B cell (primary cell): ENCODE data around the gene TMEM82. TPM values are rescaled to one million over a fixed set of nuclear protein-coding genes. Genes with fewer than 3 reads are reported as not detected.

Experiments
- ATAC-seq: fragments of 200-7000 bp; cut with Tn5 transposase; one replicate; pipeline ENCODE4 v1.10.0; 2021; ENCODE audit warnings: low read depth, mild to moderate bottlenecking, moderate number of reproducible peaks, moderate library complexity
- CTCF ChIA-PET: fragments of 350-600 bp; sonication (Branson Sonifier 250); formaldehyde crosslinking; loops from one replicate; lab custom pipeline; 2021; ENCODE audit warnings: antibody characterized with exemption, inconsistent platforms; lab: Charles Lee
- POLR2A ChIA-PET: fragments of 350-600 bp; sonication (Branson Sonifier 250); formaldehyde crosslinking; loops from one replicate; lab custom pipeline; 2021; ENCODE audit warnings: antibody characterized with exemption; lab: Charles Lee
- DNase-seq: peaks from one replicate; pipeline ENCODE4 v3.0.0; 2013
- H2AFZ ChIP-seq: 2 replicates; pipeline ENCODE4 v1.6.1; 2012; ENCODE audit warnings: mild to moderate bottlenecking, low read depth, low read length; ENCODE audit not compliant: insufficient read depth, poor library complexity, severe bottlenecking
- H3K27ac ChIP-seq, 2 donors: 1 replicate in 1 of 2; 2 replicates in 1 of 2; pipeline ENCODE4 v1.5.1; 2012 to 2013; ENCODE audit warnings: low read length in 2 of 2, mild to moderate bottlenecking in 2 of 2, moderate library complexity in 1 of 2
- H3K27me3 ChIP-seq, 4 experiments: fragments of 200-600 bp in 1 of 4; sonication (generic) in 1 of 4; replicated peaks in 1 of 4; 1 replicate in 2 of 4; 2 replicates in 2 of 4; pipeline versions ENCODE4 v1.6.1 to v1.7.0; 2013 to 2016; ENCODE audit warnings: low read length in 3 of 4, mild to moderate bottlenecking in 2 of 4, mixed read lengths in 1 of 4, moderate library complexity in 1 of 4; ENCODE audit not compliant: insufficient read depth in 4 of 4, control insufficient read depth in 3 of 4; ENCODE audit errors: control extremely low read depth in 1 of 4
- H3K36me3 ChIP-seq, 2 experiments: replicated peaks in 1 of 2; 1 replicate in 1 of 2; 2 replicates in 1 of 2; pipeline versions ENCODE4 v1.6.1 to v1.7.1; 2013; ENCODE audit warnings: low read length in 1 of 2; ENCODE audit not compliant: insufficient read depth in 2 of 2, control insufficient read depth in 1 of 2; ENCODE audit errors: control extremely low read depth in 1 of 2, extremely low read depth in 1 of 2
- H3K4me1 ChIP-seq, 2 donors: fragments of 200-600 bp in 1 of 2; sonication (generic) in 1 of 2; 1 replicate in 1 of 2; 2 replicates in 1 of 2; pipeline versions ENCODE4 v1.5.1 to v1.6.1; 2013 to 2017; ENCODE audit warnings: low read length in 2 of 2; ENCODE audit not compliant: control insufficient read depth in 2 of 2, insufficient read depth in 2 of 2
- H3K4me2 ChIP-seq: replicated peaks from 2 replicates; pipeline ENCODE3; 2012; ENCODE audit warnings: mild to moderate bottlenecking, low read depth, low read length; ENCODE audit not compliant: poor library complexity, severe bottlenecking
- H3K4me3 ChIP-seq, 5 experiments: fragments of 200-600 bp in 1 of 5; sonication (generic) in 1 of 5; 1 replicate in 3 of 5; 2 replicates in 2 of 5; pipeline versions ENCODE4 v1.5.1 to v1.7.0; 2011 to 2016; ENCODE audit warnings: low read length in 4 of 5, mild to moderate bottlenecking in 4 of 5, low read depth in 2 of 5, control low read depth in 1 of 5, moderate library complexity in 1 of 5; ENCODE audit not compliant: insufficient read depth in 1 of 5; ENCODE audit errors: control extremely low read depth in 1 of 5, extremely low read depth in 1 of 5
- H3K79me2 ChIP-seq: fragments of 200-600 bp; sonication (generic); one replicate; pipeline ENCODE4 v1.6.0; 2016; ENCODE audit warnings: low read length; ENCODE audit not compliant: control insufficient read depth, insufficient read depth
- H3K9ac ChIP-seq: fragments of 200-600 bp; sonication (generic); 2 replicates; pipeline ENCODE4 v1.6.1; 2017; ENCODE audit warnings: mild to moderate bottlenecking, low read length, moderate library complexity
- H3K9me3 ChIP-seq, 3 donors: one replicate each; pipeline versions ENCODE4 v1.6.1 to v1.7.1; 2013; ENCODE audit warnings: low read length in 2 of 3; ENCODE audit not compliant: control insufficient read depth in 2 of 3, insufficient read depth in 1 of 3; ENCODE audit errors: control extremely low read depth in 1 of 3
- H4K20me1 ChIP-seq: 2 replicates; pipeline ENCODE4 v1.6.0; 2012; ENCODE audit warnings: mild to moderate bottlenecking, low read length; ENCODE audit not compliant: insufficient read depth, control insufficient read depth, poor library complexity, severe bottlenecking
- H3K27ac Mint-ChIP-seq: one replicate; pipeline ENCODE4 v1.8.0; 2021; ENCODE audit warnings: mixed read lengths
- H3K27me3 Mint-ChIP-seq: one replicate; pipeline ENCODE4 v1.8.0; 2021; ENCODE audit warnings: mixed read lengths
- H3K4me1 Mint-ChIP-seq: one replicate; pipeline ENCODE4 v1.8.0; 2021; ENCODE audit warnings: mixed read lengths
- H3K4me3 Mint-ChIP-seq: one replicate; pipeline ENCODE4 v1.8.0; 2021; ENCODE audit warnings: mixed read lengths
- H3K9me3 Mint-ChIP-seq: one replicate; pipeline ENCODE4 v1.8.0; 2022; ENCODE audit warnings: mixed read lengths; ENCODE audit not compliant: insufficient read depth
- EZH2 ChIP-seq: IDR thresholded peaks from 2 replicates; pipeline ENCODE4 v1.6.1; 2012; ENCODE audit warnings: borderline replicate concordance, low read depth, mild to moderate bottlenecking, moderate library complexity, low read length; ENCODE audit not compliant: insufficient read depth, poor library complexity, severe bottlenecking
- WGBS: methylation state at CpG from one replicate; pipeline ENCODE4 v1.1.5; 2013; ENCODE audit warnings: missing lambda C conversion rate; ENCODE audit not compliant: insufficient coverage; 5-methylcytosine and 5-hydroxymethylcytosine counted together
- intact Hi-C: fragments of 100-400 bp; cut with micrococcal nuclease; formaldehyde crosslinking; loops from one replicate; pipeline ENCODE4 v1.10.0; 2022
- polyA plus RNA-seq: library from polyadenylated mRNA; depleted of rRNA; stranded (reverse); fragments of >200 nt; gene quantifications from 2 replicates; pipeline ENCODE4 v1.2.3, GENCODE V29; 2012
- total RNA-seq, 2 donors: library from RNA; stranded (reverse); fragments of 120-200 nt in 1 of 2; gene quantifications; 1 replicate in 1 of 2; 2 replicates in 1 of 2; pipeline versions ENCODE4 v1.2.3 to v1.2.4, GENCODE V29; 2013 to 2022
- TF ChIP-seq, protein P1 (sequence below): fragments of 200-600 bp; IDR thresholded peaks from one replicate; pipeline ENCODE4 v1.8.0; 2022; ENCODE audit warnings: antibody characterized with exemption, mild to moderate bottlenecking

Gene TMEM82
- total and polyA plus RNA-seq, 2 donors (not counting 1 experiment from before 2014, with no cell fraction given): not detected

DNA sequence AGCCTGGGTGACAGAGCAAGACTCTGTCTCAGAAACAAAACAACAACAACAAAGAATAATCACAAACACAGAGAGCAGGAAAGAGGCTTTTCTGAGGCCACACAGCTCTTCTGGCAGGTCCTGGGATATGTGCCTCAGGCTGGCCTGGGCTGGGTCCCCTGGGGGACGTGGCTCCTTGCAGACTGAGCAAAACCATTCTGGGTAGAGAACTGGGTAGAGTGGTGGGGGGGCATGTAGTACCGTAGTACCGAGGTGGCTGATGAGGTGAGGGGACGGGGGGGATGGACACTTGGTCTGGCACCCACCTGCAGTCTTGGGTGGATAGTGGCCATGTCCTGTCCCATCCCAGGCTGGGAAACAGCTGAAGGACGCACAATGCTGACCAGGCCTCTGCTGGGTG is 6.0 kb downstream of the TMEM82 start:
- TF ChIP-seq, protein P1, sequence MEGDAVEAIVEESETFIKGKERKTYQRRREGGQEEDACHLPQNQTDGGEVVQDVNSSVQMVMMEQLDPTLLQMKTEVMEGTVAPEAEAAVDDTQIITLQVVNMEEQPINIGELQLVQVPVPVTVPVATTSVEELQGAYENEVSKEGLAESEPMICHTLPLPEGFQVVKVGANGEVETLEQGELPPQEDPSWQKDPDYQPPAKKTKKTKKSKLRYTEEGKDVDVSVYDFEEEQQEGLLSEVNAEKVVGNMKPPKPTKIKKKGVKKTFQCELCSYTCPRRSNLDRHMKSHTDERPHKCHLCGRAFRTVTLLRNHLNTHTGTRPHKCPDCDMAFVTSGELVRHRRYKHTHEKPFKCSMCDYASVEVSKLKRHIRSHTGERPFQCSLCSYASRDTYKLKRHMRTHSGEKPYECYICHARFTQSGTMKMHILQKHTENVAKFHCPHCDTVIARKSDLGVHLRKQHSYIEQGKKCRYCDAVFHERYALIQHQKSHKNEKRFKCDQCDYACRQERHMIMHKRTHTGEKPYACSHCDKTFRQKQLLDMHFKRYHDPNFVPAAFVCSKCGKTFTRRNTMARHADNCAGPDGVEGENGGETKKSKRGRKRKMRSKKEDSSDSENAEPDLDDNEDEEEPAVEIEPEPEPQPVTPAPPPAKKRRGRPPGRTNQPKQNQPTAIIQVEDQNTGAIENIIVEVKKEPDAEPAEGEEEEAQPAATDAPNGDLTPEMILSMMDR: no peak
- intact Hi-C loops: no loop called here
- Histone ChIP-seq H3K79me2 (no peaks in the 10 kb centered on the region), H3K4me3 (no peak overlapping the region), H4K20me1 (no peaks in the 10 kb centered on the region), H3K36me3 (no peaks in the 10 kb centered on the region), H3K4me2 (no peak overlapping the region), H3K27me3 (no peaks in the 10 kb centered on the region), H2AFZ (no peak overlapping the region), H3K4me1 (no peaks in the 10 kb centered on the region), H3K9me3 (no peaks in the 10 kb centered on the region), H3K27ac (no peak overlapping the region), H3K9ac (no peak overlapping the region)
- ATAC-seq: no peak
- POLR2A ChIA-PET: no interaction called here
- no peak for DNase-seq
- 75% methylated on average over 5 of the region's 5 CpGs for WGBS
- H3K9me3 Mint-ChIP-seq: no peaks in the 10 kb centered on the region
- no peak overlapping the region for H3K27ac Mint-ChIP-seq
- H3K27me3 Mint-ChIP-seq: peaks cover under 1% of the 10 kb centered on the region
- CTCF ChIA-PET: no interaction called here
- H3K4me1 Mint-ChIP-seq: no peaks in the 10 kb centered on the region
- H3K4me3 Mint-ChIP-seq: no peak overlapping the region

DNA sequence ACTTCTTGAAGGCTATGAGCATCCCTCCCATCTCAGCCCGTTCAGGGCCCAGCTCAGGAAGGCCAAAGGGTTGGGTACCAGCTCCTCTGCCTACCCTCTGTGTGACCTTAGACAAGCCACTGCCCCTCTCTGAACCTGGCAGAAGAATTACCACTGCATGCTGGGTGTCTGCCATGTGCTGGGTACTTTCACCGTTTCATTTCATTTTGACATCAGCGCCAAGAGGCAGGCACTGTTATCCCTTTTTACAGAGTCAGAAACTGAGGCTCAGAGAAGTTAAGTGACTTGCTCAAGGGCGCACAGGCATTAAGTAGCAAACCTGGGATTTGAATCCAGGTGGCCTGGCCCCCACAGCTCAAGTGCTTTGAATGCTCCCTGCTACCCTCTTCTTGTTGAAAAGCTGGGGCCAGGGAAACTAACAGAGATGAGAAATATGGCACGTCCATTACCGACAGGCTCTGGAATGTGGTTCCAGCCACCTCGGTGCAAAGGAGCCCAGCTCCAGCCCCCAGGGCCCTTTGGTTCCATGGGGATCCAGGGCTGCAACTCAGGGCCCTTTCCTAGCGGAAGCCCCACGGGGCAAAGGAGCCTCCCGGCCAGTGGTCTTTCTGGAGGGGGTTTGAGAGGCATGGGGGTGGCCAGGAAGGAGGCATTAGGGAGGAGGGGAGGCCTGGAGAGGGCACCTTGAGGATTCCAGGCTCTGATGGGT is 6.5 kb downstream of the TMEM82 start:
- DNase-seq (no peak), ATAC-seq (no peak)
- no peaks in the 10 kb centered on the region for H4K20me1 ChIP-seq
- peaks cover 0 to 3% (median 0%) of the 10 kb centered on the region in 4 experiments for H3K27me3 ChIP-seq
- ChIA-PET POLR2A (no interaction called here), CTCF (no interaction called here)
- H3K9ac ChIP-seq: no peak overlapping the region
- intact Hi-C loops: no loop called here
- no peak overlapping the region for H3K27ac ChIP-seq
- TF ChIP-seq, protein P1: no peak
- TF ChIP-seq EZH2: no peak
- Mint-ChIP-seq H3K27me3 (peaks cover 6% of the 10 kb centered on the region), H3K4me3 (no peak overlapping the region), H3K9me3 (no peaks in the 10 kb centered on the region), H3K4me1 (no peaks in the 10 kb centered on the region), H3K27ac (no peak overlapping the region)
- H3K9me3 ChIP-seq: no peaks in the 10 kb centered on the region
- no peak overlapping the region for H3K4me3 ChIP-seq
- no peaks in the 10 kb centered on the region for H3K79me2 ChIP-seq
- no peaks in the 10 kb centered on the region for H3K4me1 ChIP-seq
- H3K36me3 ChIP-seq: no peaks in the 10 kb centered on the region
- no peak overlapping the region for H2AFZ ChIP-seq
- no peak overlapping the region for H3K4me2 ChIP-seq
- WGBS: 92% methylated on average over 10 of the region's 10 CpGs
